SK-N-SH treated with all-trans-retinoic acid at 6 μM for 48 hours (cell line): ENCODE data around the gene STMP1.

Experiments used
- ATAC-seq: fragments of 200-7000 bp; cut with Tn5 transposase; 3 replicates; pipeline ENCODE4 v1.9.1; 2020; ENCODE audit warnings: mild to moderate bottlenecking, moderate library complexity
- ARNTL ChIP-seq: fragments of 450-650 bp; formaldehyde crosslinking; IDR thresholded peaks from 2 replicates; pipeline ENCODE4 v1.5.0; 2020; ENCODE audit warnings: low read depth, mild to moderate bottlenecking, moderate library complexity, borderline replicate concordance
- CREB5 ChIP-seq: fragments of 250-450 bp; sonication (Bioruptor Pico); IDR thresholded peaks from 2 replicates; pipeline ENCODE4 v1.5.1; 2020; ENCODE audit warnings: low read depth, mild to moderate bottlenecking, moderate library complexity
- CSDC2 ChIP-seq: fragments of 250-450 bp; sonication (Bioruptor Pico); IDR thresholded peaks from 2 replicates; pipeline ENCODE4 v1.5.0; 2020; ENCODE audit warnings: mild to moderate bottlenecking, moderate library complexity
- CSRNP3 ChIP-seq: fragments of 250-450 bp; sonication (Bioruptor Pico); IDR thresholded peaks from 2 replicates; pipeline ENCODE4 v1.5.1; 2021; ENCODE audit warnings: mild to moderate bottlenecking, moderate library complexity
- ESRRG ChIP-seq: fragments of 250-450 bp; sonication (Bioruptor Pico); IDR thresholded peaks from 2 replicates; pipeline ENCODE4 v1.6.1; 2021; ENCODE audit warnings: mild to moderate bottlenecking
- GLIS3 ChIP-seq: fragments of 250-450 bp; sonication (Bioruptor Pico); IDR thresholded peaks from 2 replicates; pipeline ENCODE4 v1.5.0; 2020; ENCODE audit warnings: mild to moderate bottlenecking, moderate library complexity
- ISL1 ChIP-seq: fragments of 250-450 bp; sonication (Bioruptor Pico); IDR thresholded peaks from 2 replicates; pipeline ENCODE4 v2.1.2; 2022; ENCODE audit warnings: mild to moderate bottlenecking, moderate library complexity
- PATZ1 ChIP-seq: fragments of 250-450 bp; sonication (Bioruptor Pico); IDR thresholded peaks from 2 replicates; pipeline ENCODE4 v1.8.0; 2020; ENCODE audit warnings: mild to moderate bottlenecking, moderate library complexity, borderline replicate concordance
- POU6F1 ChIP-seq: fragments of 250-450 bp; sonication (Bioruptor Pico); IDR thresholded peaks from 2 replicates; pipeline ENCODE4 v1.8.0; 2021; ENCODE audit warnings: low read depth, mild to moderate bottlenecking, moderate library complexity, borderline replicate concordance
- PPARA ChIP-seq: fragments of 250-450 bp; sonication (Bioruptor Pico); IDR thresholded peaks from 2 replicates; pipeline ENCODE4 v1.5.0; 2020; ENCODE audit warnings: mild to moderate bottlenecking, borderline replicate concordance
- RARB ChIP-seq: fragments of 250-450 bp; sonication (Bioruptor Pico); IDR thresholded peaks from 2 replicates; pipeline ENCODE4 v1.8.0; 2021; ENCODE audit warnings: mild to moderate bottlenecking, moderate library complexity
- SNAI2 ChIP-seq: fragments of 250-450 bp; sonication (Bioruptor Pico); IDR thresholded peaks from 2 replicates; pipeline ENCODE4 v1.5.0; 2020; ENCODE audit warnings: mild to moderate bottlenecking, moderate library complexity
- TCF4 ChIP-seq: fragments of 250-450 bp; sonication (Bioruptor Pico); IDR thresholded peaks from 2 replicates; pipeline ENCODE4 v1.8.0; 2021; ENCODE audit warnings: mild to moderate bottlenecking, moderate library complexity, borderline replicate concordance
- TOX ChIP-seq: fragments of 250-450 bp; sonication (Bioruptor Pico); IDR thresholded peaks from 2 replicates; pipeline ENCODE4 v1.8.0; 2021; ENCODE audit warnings: mild to moderate bottlenecking, moderate library complexity, borderline replicate concordance
- TSHZ2 ChIP-seq: fragments of 250-450 bp; sonication (Bioruptor Pico); IDR thresholded peaks from 2 replicates; pipeline ENCODE4 v1.5.0; 2020; ENCODE audit warnings: mild to moderate bottlenecking, moderate library complexity
- ZFP3 ChIP-seq: fragments of 250-450 bp; sonication (Bioruptor Pico); IDR thresholded peaks from 2 replicates; pipeline ENCODE4 v1.5.0; 2020; ENCODE audit warnings: mild to moderate bottlenecking, moderate library complexity
- ZFP30 ChIP-seq: fragments of 450-650 bp; formaldehyde crosslinking; IDR thresholded peaks from 2 replicates; pipeline ENCODE4 v1.5.0; 2022; ENCODE audit warnings: mild to moderate bottlenecking, moderate library complexity
- ZNF565 ChIP-seq: fragments of 450-650 bp; formaldehyde crosslinking; conservative IDR thresholded peaks from 2 replicates; pipeline ENCODE4 v1.5.0; 2020; ENCODE audit warnings: low read depth, mild to moderate bottlenecking, moderate library complexity
- ZNF70 ChIP-seq: fragments of 450-650 bp; formaldehyde crosslinking; IDR thresholded peaks from 2 replicates; pipeline ENCODE4 v1.5.0; 2020; ENCODE audit warnings: mild to moderate bottlenecking, moderate library complexity
- ZNF8 ChIP-seq: fragments of 450-650 bp; formaldehyde crosslinking; IDR thresholded peaks from 2 replicates; pipeline ENCODE4 v1.5.0; 2020; ENCODE audit warnings: mild to moderate bottlenecking, moderate library complexity

Gene STMP1

GRCh38 chr7:135670179-135670578 lies 7.9 kb downstream of the STMP1 start:
- TF ChIP-seq ARNTL: no peak
- peak; percentile 49 for ATAC-seq

GRCh38 chr7:135672560-135673359 lies 10.4 kb downstream of the STMP1 start:
- ATAC-seq: peak; percentile 88
- TF ChIP-seq CREB5 (no peak), POU6F1 (CRISPR knock-in tag) (no peak), PPARA (CRISPR knock-in tag) (no peak), CSRNP3 (CRISPR knock-in tag) (no peak), TCF4 (CRISPR knock-in tag) (no peak), RARB (CRISPR knock-in tag) (no peak), ESRRG (CRISPR knock-in tag) (no peak), CSDC2 (CRISPR knock-in tag) (no peak), ZNF565 (no peak), ZFP30 (CRISPR knock-in tag) (no peak), TSHZ2 (no peak), ZNF8 (no peak), TOX (CRISPR knock-in tag) (no peak), ZNF70 (CRISPR knock-in tag) (no peak), GLIS3 (CRISPR knock-in tag) (no peak), ARNTL (no peak)

- peak; percentile 74 for ATAC-seq
- TF ChIP-seq ISL1 (peak; percentile 25; the same call in 1 of the 2 replicates), PPARA (CRISPR knock-in tag) (no peak)
Measured at GRCh38 chr7:135673360-135673706, 11.0 kb downstream of the STMP1 start.

- ATAC-seq: peak; percentile 85
- TF ChIP-seq ZFP30 (CRISPR knock-in tag) (no peak), TSHZ2 (no peak), CREB5 (0 out of 2 replicates have a peak, but pooled peaks have one; percentile 19), ZFP3 (CRISPR knock-in tag) (no peak), SNAI2 (CRISPR knock-in tag) (peak; percentile 23; the same call in 1 of the 2 replicates), PATZ1 (CRISPR knock-in tag) (peak; percentile 10; the same call in 1 of the 2 replicates)
Measured at GRCh38 chr7:135678612-135679575, 16.6 kb downstream of the STMP1 start.
